ENCODE measurements around the gene IRF2BP1. TPM values are rescaled to one million over a fixed set of nuclear protein-coding genes. Genes with fewer than 3 reads are reported as not detected.

The IRF2BP1 gene
- total and polyA plus RNA-seq, 4 donors: 4.9 to 16.8 (median 16.4) TPM

DNA sequence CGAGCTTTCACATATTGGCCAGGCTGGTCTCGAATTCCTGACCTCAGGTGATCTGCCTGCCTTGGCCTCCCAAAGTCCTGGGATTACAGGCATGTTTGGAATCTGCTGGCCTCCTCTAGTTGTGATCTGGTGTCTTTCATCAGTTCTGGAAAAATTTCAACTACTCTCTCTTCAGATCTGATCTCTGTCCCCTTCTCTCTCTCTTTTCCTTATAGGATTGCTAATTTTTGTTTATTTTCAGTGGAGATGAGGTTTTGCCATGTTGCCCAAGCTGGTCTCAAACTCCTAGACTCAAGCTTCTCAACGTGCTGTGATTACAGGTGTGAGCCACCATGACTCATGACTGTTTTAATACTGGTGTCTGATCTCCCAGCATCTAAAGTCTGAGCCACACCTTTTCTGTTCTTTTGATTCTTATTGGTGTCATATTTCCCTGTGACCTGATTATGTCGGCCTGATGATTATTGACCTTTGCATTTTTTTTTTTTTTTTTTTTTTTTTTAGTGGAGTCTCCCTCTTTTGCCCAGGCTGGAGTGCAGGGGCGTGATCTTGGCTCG is 39.0 kb upstream of the IRF2BP1 start:
- no peak for DNase-seq (ENCODE audit: low spot score)
- TF ChIP-seq EGR1 (IDR thresholded peaks at IDR 0.05; ENCODE audit: low read depth in 2 of 2): no peak
- TF ChIP-seq, protein P1, sequence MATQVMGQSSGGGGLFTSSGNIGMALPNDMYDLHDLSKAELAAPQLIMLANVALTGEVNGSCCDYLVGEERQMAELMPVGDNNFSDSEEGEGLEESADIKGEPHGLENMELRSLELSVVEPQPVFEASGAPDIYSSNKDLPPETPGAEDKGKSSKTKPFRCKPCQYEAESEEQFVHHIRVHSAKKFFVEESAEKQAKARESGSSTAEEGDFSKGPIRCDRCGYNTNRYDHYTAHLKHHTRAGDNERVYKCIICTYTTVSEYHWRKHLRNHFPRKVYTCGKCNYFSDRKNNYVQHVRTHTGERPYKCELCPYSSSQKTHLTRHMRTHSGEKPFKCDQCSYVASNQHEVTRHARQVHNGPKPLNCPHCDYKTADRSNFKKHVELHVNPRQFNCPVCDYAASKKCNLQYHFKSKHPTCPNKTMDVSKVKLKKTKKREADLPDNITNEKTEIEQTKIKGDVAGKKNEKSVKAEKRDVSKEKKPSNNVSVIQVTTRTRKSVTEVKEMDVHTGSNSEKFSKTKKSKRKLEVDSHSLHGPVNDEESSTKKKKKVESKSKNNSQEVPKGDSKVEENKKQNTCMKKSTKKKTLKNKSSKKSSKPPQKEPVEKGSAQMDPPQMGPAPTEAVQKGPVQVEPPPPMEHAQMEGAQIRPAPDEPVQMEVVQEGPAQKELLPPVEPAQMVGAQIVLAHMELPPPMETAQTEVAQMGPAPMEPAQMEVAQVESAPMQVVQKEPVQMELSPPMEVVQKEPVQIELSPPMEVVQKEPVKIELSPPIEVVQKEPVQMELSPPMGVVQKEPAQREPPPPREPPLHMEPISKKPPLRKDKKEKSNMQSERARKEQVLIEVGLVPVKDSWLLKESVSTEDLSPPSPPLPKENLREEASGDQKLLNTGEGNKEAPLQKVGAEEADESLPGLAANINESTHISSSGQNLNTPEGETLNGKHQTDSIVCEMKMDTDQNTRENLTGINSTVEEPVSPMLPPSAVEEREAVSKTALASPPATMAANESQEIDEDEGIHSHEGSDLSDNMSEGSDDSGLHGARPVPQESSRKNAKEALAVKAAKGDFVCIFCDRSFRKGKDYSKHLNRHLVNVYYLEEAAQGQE (IDR thresholded peaks at IDR 0.05): no peak
- TF ChIP-seq NR2F2 (IDR thresholded peaks at IDR 0.05): no peak
- TF ChIP-seq HNF4G (IDR thresholded peaks at IDR 0.05): no peak
- no peak for TF ChIP-seq MAX (IDR thresholded peaks at IDR 0.05)
- no peak for TF ChIP-seq FOXA2 (IDR thresholded peaks at IDR 0.05)
- TF ChIP-seq FOXA1 (IDR thresholded peaks at IDR 0.05): no peak
- TF ChIP-seq SP1 (IDR thresholded peaks at IDR 0.05): no peak
- no peak for TF ChIP-seq RXRA (IDR thresholded peaks at IDR 0.05)
- no peak for TF ChIP-seq JUND (IDR thresholded peaks at IDR 0.05)
- TF ChIP-seq GABPA (IDR thresholded peaks at IDR 0.05 in 1 of 2, conservative IDR thresholded peaks at IDR 0.05 in 1 of 2): no peak
- TF ChIP-seq, protein P2, sequence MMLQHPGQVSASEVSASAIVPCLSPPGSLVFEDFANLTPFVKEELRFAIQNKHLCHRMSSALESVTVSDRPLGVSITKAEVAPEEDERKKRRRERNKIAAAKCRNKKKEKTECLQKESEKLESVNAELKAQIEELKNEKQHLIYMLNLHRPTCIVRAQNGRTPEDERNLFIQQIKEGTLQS (IDR thresholded peaks at IDR 0.05): no peak
- TF ChIP-seq, protein P3, sequence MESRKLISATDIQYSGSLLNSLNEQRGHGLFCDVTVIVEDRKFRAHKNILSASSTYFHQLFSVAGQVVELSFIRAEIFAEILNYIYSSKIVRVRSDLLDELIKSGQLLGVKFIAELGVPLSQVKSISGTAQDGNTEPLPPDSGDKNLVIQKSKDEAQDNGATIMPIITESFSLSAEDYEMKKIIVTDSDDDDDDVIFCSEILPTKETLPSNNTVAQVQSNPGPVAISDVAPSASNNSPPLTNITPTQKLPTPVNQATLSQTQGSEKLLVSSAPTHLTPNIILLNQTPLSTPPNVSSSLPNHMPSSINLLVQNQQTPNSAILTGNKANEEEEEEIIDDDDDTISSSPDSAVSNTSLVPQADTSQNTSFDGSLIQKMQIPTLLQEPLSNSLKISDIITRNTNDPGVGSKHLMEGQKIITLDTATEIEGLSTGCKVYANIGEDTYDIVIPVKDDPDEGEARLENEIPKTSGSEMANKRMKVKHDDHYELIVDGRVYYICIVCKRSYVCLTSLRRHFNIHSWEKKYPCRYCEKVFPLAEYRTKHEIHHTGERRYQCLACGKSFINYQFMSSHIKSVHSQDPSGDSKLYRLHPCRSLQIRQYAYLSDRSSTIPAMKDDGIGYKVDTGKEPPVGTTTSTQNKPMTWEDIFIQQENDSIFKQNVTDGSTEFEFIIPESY (IDR thresholded peaks at IDR 0.05): no peak
- TF ChIP-seq, protein P4, sequence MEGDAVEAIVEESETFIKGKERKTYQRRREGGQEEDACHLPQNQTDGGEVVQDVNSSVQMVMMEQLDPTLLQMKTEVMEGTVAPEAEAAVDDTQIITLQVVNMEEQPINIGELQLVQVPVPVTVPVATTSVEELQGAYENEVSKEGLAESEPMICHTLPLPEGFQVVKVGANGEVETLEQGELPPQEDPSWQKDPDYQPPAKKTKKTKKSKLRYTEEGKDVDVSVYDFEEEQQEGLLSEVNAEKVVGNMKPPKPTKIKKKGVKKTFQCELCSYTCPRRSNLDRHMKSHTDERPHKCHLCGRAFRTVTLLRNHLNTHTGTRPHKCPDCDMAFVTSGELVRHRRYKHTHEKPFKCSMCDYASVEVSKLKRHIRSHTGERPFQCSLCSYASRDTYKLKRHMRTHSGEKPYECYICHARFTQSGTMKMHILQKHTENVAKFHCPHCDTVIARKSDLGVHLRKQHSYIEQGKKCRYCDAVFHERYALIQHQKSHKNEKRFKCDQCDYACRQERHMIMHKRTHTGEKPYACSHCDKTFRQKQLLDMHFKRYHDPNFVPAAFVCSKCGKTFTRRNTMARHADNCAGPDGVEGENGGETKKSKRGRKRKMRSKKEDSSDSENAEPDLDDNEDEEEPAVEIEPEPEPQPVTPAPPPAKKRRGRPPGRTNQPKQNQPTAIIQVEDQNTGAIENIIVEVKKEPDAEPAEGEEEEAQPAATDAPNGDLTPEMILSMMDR (IDR thresholded peaks at IDR 0.05; ENCODE audit: low read depth, low read length, missing input control): no peak
- TF ChIP-seq YY1 (IDR thresholded peaks at IDR 0.05): no peak
- TF ChIP-seq TAF1 (conservative IDR thresholded peaks at IDR 0.05): no peak
- TF ChIP-seq HNF4A (conservative IDR thresholded peaks at IDR 0.05): no peak
- no peak for TF ChIP-seq RAD21 (IDR thresholded peaks at IDR 0.05)
- no peak overlapping the region for H3K9ac ChIP-seq (ENCODE audit: low read depth in 1 of 2, low read length in 2 of 2)
- no peaks in the 10 kb centered on the region for H3K27me3 ChIP-seq (ENCODE audit: control insufficient read depth in 4 of 4, insufficient read depth in 4 of 4, low read length in 3 of 4)
- H3K4me1 ChIP-seq (ENCODE audit: control insufficient read depth in 4 of 4, insufficient read depth in 4 of 4, low read length in 3 of 4): peaks cover 0 to 7% (median 3%) of the 10 kb centered on the region in 4 donors
- H3K9me3 ChIP-seq (ENCODE audit: control insufficient read depth in 4 of 4, low read length in 3 of 4): no peaks in the 10 kb centered on the region
- H3K27ac ChIP-seq (ENCODE audit: low read depth in 1 of 2, low read length in 2 of 2): no peak overlapping the region
- H3K4me3 ChIP-seq (ENCODE audit: low read depth in 1 of 3, low read length in 3 of 3): no peak overlapping the region
- no peaks in the 10 kb centered on the region for H3K36me3 ChIP-seq (ENCODE audit: control insufficient read depth in 4 of 4, insufficient read depth in 3 of 4, low read depth in 1 of 4, low read length in 3 of 4)
- 70% methylated on average over 6 of the region's 6 CpGs for WGBS

Data from liver (tissue), 9 donors.